NCI-H510A (cell line): Measurements from ENCODE around the gene SYNDIG1.
"Not testable (repeated sequence)": the region's sequence is repeated elsewhere in the genome, so short reads cannot be mapped to it uniquely, and the experiment has no call there.

Source experiments
- DNase-seq: peaks from one replicate; lab custom pipeline; 2025; lab: John Stamatoyannopoulos, UW

SYNDIG1 gene

GRCh38 chr20:24493661-24494459 is 24.4 kb downstream of the SYNDIG1 start:
- no peak for DNase-seq

GRCh38 chr20:24494460-24494920 is 25.1 kb downstream of the SYNDIG1 start:
- DNase-seq: no peak

- no peak for DNase-seq
Observed at GRCh38 chr20:24495266-24495665, 25.8 kb downstream of the SYNDIG1 start.

- peak; percentile 20 for DNase-seq
Observed at GRCh38 chr20:24497851-24498250, 28.4 kb downstream of the SYNDIG1 start.

GRCh38 chr20:24498641-24499040 is 29.2 kb downstream of the SYNDIG1 start:
- DNase-seq: no peak

GRCh38 chr20:24499472-24499871 is 30.0 kb downstream of the SYNDIG1 start:
- DNase-seq: no peak

- DNase-seq: no peak
Observed at GRCh38 chr20:24501764-24502556, 32.5 kb downstream of the SYNDIG1 start.

- DNase-seq: no peak
Observed at GRCh38 chr20:24502661-24503060, 33.2 kb downstream of the SYNDIG1 start.

- no peak for DNase-seq
Observed at GRCh38 chr20:24503352-24503931, 34.0 kb downstream of the SYNDIG1 start.

GRCh38 chr20:24504331-24505285 is 35.2 kb downstream of the SYNDIG1 start:
- no peak for DNase-seq

- no peak for DNase-seq
Observed at GRCh38 chr20:24506146-24506545, 36.7 kb downstream of the SYNDIG1 start.

- no peak for DNase-seq
Observed at GRCh38 chr20:24506696-24507095, 37.3 kb downstream of the SYNDIG1 start.

GRCh38 chr20:24507182-24507853 is 37.9 kb downstream of the SYNDIG1 start:
- no peak for DNase-seq

GRCh38 chr20:24512441-24512840 is 43.0 kb downstream of the SYNDIG1 start:
- DNase-seq: not testable (repeated sequence)

GRCh38 chr20:24518515-24518914 is 49.1 kb downstream of the SYNDIG1 start:
- DNase-seq: no peak

- DNase-seq: no peak
Observed at GRCh38 chr20:24519476-24519875, 50.0 kb downstream of the SYNDIG1 start.

GRCh38 chr20:24521032-24521431 is 51.6 kb downstream of the SYNDIG1 start:
- no peak for DNase-seq

GRCh38 chr20:24522452-24523330 is 53.3 kb downstream of the SYNDIG1 start:
- no peak for DNase-seq

- no peak for DNase-seq
Observed at GRCh38 chr20:24523661-24524060, 54.2 kb downstream of the SYNDIG1 start.
